Testis (tissue), 5 donors: ENCODE measurements around the gene CRABP2. TPM values are rescaled to one million over a fixed set of nuclear protein-coding genes. Genes with fewer than 3 reads are reported as not detected.

Experiments used
- DNase-seq: peaks from one replicate; pipeline ENCODE4 v3.0.0-alpha.2; 2019
- H3K27ac ChIP-seq, 2 donors: fragments of 200-600 bp; sonication (generic); one replicate each; pipeline ENCODE4 v1.5.1; 2019
- H3K27me3 ChIP-seq: fragments of 200-600 bp; sonication (generic); one replicate; pipeline ENCODE4 v1.5.1; 2019
- H3K36me3 ChIP-seq: fragments of 200-600 bp; sonication (generic); one replicate; pipeline ENCODE4 v1.5.1; 2017; ENCODE audit warnings: low read depth; ENCODE audit errors: missing control alignments
- H3K4me1 ChIP-seq: fragments of 200-600 bp; sonication (generic); one replicate; pipeline ENCODE4 v1.5.1; 2019
- H3K4me3 ChIP-seq, 2 donors: fragments of 200-600 bp; sonication (generic); one replicate each; pipeline ENCODE4 v1.5.1; 2017 to 2019
- H3K9me3 ChIP-seq: fragments of 200-600 bp; sonication (generic); one replicate; pipeline ENCODE4 v1.5.1; 2017
- CTCF ChIP-seq, 3 experiments: fragments of 450-650 bp in 2 of 3; fragments of 200-600 bp in 1 of 3; sonication (generic) in 1 of 3; IDR thresholded peaks; one replicate each; pipeline ENCODE4 v1.5.1; 2016 to 2019; ENCODE audit warnings: antibody characterized with exemption in 3 of 3, mild to moderate bottlenecking in 2 of 3, moderate library complexity in 1 of 3
- POLR2A ChIP-seq: fragments of 450-650 bp; IDR thresholded peaks from one replicate; pipeline ENCODE4 v1.6.1; 2017; ENCODE audit warnings: antibody characterized with exemption, mild to moderate bottlenecking, moderate library complexity
- WGBS, 2 donors: methylation state at CpG; one replicate each; pipeline ENCODE4 v1.1.5; 2018; 5-methylcytosine and 5-hydroxymethylcytosine counted together
- intact Hi-C: fragments of 100-400 bp; cut with DNase I; formaldehyde crosslinking; loops from one replicate; pipeline ENCODE4 v1.15.1; 2023; ENCODE audit warnings: low total_unique reads
- long read RNA-seq, 2 donors: transcript quantifications; one replicate each; lab custom pipeline, GENCODE V29; 2026
- polyA plus RNA-seq: library from polyadenylated mRNA; stranded (reverse); fragments of 350-450 nt; fragmentation: Illumina TruSeq; extraction: RNeasy Lipid Tissue Mini Kit (QIAGEN cat#74804); gene quantifications from one replicate; pipeline ENCODE4 v1.2.3, GENCODE V29; 2014; ENCODE audit warnings: low read depth, low replicate concordance; ENCODE audit not compliant: insufficient read depth
- total RNA-seq, 2 donors: library from RNA; depleted of rRNA; stranded (reverse); fragments of >200 nt; gene quantifications; one replicate each; pipeline ENCODE4 v1.2.3, GENCODE V29; 2016

Gene CRABP2
- total RNA-seq (1 to 10 TPM; 2.1 to 6.8 TPM), polyA plus RNA-seq (21.0 TPM)
- long read RNA-seq, donor 1, transcript CRABP2-203 (4 exons, 992 nt) = major isoform, 20 of 37 reads
- long read RNA-seq, donor 1, partial matches to known transcripts = 17 of 37 reads
- long read RNA-seq, donor 1, other reads (novel, unspliced or antisense) = 0 of 37 reads
- long read RNA-seq, donor 2, transcript CRABP2-203 (4 exons, 992 nt) = major isoform, 14 of 15 reads
- long read RNA-seq, donor 2, partial matches to known transcripts = 0 of 15 reads
- long read RNA-seq, donor 2, other reads (novel, unspliced or antisense) = 0 of 15 reads

DNA sequence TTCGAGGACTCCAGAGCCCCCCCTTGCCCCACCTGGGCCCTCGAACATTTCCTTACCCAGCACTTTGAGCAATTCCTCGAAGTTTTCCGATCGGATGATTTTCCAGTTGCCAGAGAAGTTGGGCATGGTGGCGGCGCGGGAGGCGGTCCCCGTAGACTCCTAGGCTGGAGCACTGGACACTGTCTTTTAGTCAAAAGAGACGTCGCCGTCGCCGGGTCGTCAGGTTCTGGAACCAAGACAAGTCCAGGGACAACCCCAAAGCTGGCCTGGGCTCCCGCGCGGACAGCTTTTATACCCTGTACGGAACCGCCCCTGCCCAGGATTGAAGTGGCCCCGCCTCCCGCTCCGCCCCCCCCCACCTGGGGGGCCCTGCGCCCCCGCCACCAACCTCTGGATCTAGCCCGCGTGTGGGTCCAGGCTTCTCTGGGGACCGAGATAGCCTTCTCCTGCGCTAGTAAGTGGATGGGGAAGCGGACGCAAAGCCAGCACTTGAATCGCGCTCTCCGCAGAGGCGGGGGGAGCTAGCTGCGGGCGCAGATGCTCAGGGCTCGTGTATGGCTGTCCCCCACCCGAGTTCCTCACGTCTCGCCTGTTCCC, at the start of gene CRABP2:
Gene CRABP2 (minus strand): TSS at position 263 of the 597 bp plus-strand sequence. CDS start 137 bp downstream, at position 126.
- Histone ChIP-seq H3K4me3 (peak within 1 kb of the TSS; percentile 34 to 58), H3K27ac (peak within 1 kb of the TSS; percentile 56 to 84), H3K27me3 (no peaks in the 10 kb centered on the region), H3K36me3 (no peaks in the 10 kb centered on the region), H3K9me3 (no peaks in the 10 kb centered on the region), H3K4me1 (peaks cover 32% of the 10 kb centered on the region)
- DNase-seq = peak; percentile 25
- WGBS, 2 donors = 0 to 2% methylated on average over 17 to 32 of the region's 42 CpGs
- intact Hi-C loops = no loop called here
- no peak for TF ChIP-seq CTCF (IDR thresholded peaks at IDR 0.05)
- TF ChIP-seq POLR2A = no peak

- no peak overlapping the region for H3K4me3 ChIP-seq
- H3K9me3 ChIP-seq = no peaks in the 10 kb centered on the region
- H3K27ac ChIP-seq = no peak overlapping the region
- DNase-seq = no peak
- intact Hi-C loops = no loop called here
- H3K36me3 ChIP-seq = no peaks in the 10 kb centered on the region
- TF ChIP-seq POLR2A (no peak), CTCF (IDR thresholded peaks at IDR 0.05) (no peak)
- H3K27me3 ChIP-seq = no peaks in the 10 kb centered on the region
- 82 to 84% methylated on average over 8 of the region's 8 CpGs for WGBS, 2 donors
- H3K4me1 ChIP-seq = peaks cover 22% of the 10 kb centered on the region
Measured at GRCh38 chr1:156754219-156754618, 48.8 kb upstream of the CRABP2 start.

DNA sequence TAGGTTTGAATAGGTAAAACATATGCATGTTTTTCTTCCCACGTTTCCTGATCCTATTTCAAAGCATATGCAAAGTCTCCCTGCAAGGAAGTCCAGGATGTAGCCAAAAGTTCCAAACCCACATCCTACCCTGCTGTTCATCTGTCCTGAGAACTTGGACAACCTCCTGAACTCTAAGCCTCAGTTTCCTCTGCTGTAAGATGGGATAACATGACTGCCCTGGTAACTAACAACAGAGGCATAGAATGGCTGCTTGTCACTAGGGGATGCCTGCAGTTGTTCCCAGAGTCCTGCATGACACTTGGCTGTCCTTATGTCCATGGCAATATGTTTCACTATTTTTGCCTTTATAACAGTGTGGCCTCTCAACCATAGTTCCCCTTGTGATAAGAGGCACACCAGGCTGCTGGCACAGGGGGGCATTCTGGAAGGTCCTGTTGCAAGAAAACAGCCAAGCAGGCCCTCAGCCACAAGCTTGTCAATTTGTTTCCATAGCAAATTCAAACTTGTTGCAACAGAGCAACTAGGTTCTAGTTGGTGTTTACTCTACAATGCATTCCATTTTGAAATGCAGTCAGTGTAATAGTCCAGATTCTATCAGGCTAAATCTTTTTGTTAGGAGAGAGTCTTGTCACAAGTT, 47.6 kb upstream of the CRABP2 start:
- no peak overlapping the region for H3K4me3 ChIP-seq
- intact Hi-C loops = no loop called here

GRCh38 chr1:156751757-156752481, 46.5 kb upstream of the CRABP2 start:
- Histone ChIP-seq H3K27me3 (no peaks in the 10 kb centered on the region), H3K27ac (peak overlapping the region; percentile 79 to 97), H3K9me3 (no peaks in the 10 kb centered on the region), H3K36me3 (no peaks in the 10 kb centered on the region), H3K4me3 (peak overlapping the region; percentile 78 to 99), H3K4me1 (peaks cover 42% of the 10 kb centered on the region)
- no peak for TF ChIP-seq POLR2A
- peak in 1 of 3 experiments; percentile 20 for TF ChIP-seq CTCF (IDR thresholded peaks at IDR 0.05)
- intact Hi-C loops = no loop called here
- DNase-seq = peak; percentile 97
- WGBS, 2 donors = 0 to 1% methylated on average over 14 to 68 of the region's 68 CpGs

More for the DNA sequence above, 47.6 kb upstream of the CRABP2 start:
- Histone ChIP-seq H3K4me1 (peaks cover 35% of the 10 kb centered on the region), H3K36me3 (no peaks in the 10 kb centered on the region), H3K27ac (no peak overlapping the region), H3K9me3 (no peaks in the 10 kb centered on the region), H3K27me3 (no peaks in the 10 kb centered on the region)
- TF ChIP-seq CTCF (IDR thresholded peaks at IDR 0.05) = no peak
- TF ChIP-seq POLR2A = no peak
- DNase-seq = no peak
- 8 to 24% methylated on average over 1 of the region's 1 CpG for WGBS, 2 donors
